GM23248 (cell line): ENCODE data around the gene MAPK6.

Experiments used
- EZH2 ChIP-seq: fragments of 200-600 bp; sonication (generic); IDR thresholded peaks from 2 replicates; pipeline ENCODE4 v1.6.1; 2018; ENCODE audit warnings: antibody characterized with exemption, mild to moderate bottlenecking; ENCODE audit not compliant: insufficient read depth, poor library complexity, severe bottlenecking
- EZH2phosphoT487 ChIP-seq: fragments of 200-600 bp; sonication (generic); IDR thresholded peaks from 2 replicates; pipeline ENCODE4 v1.6.1; 2018; ENCODE audit warnings: antibody characterized with exemption, moderate library complexity, mild to moderate bottlenecking, low read depth; ENCODE audit not compliant: insufficient read depth

GRCh38 chr15:51982013-51982769 is 36.8 kb upstream of the MAPK6 start:
- TF ChIP-seq EZH2 (no peak), EZH2phosphoT487 (no peak)
